SH-SY5Y (cell line): Measurements from ENCODE around the gene TCAIM.

Experiments used
- GATA2 ChIP-seq: IDR thresholded peaks from 2 replicates; pipeline ENCODE4 v1.6.1; 2011; ENCODE audit warnings: mild to moderate bottlenecking, low read depth, low read length
- GATA3 ChIP-seq: IDR thresholded peaks from 2 replicates; pipeline ENCODE4 v1.6.1; 2011; ENCODE audit warnings: low read depth, mild to moderate bottlenecking, low read length, moderate library complexity

- TF ChIP-seq GATA2: no peak
- no peak for TF ChIP-seq GATA3
Measured at GRCh38 chr3:44419923-44420650, 81.5 kb downstream of the TCAIM start.
